Neural progenitor cell (in vitro differentiated cells): Measurements from ENCODE around the gene AIFM3. TPM values are rescaled to one million over a fixed set of nuclear protein-coding genes. Genes with fewer than 3 reads are reported as not detected.

Experiments used
- DNase-seq: peaks from one replicate; pipeline ENCODE4 v3.0.0-alpha.2; 2016; ENCODE audit warnings: low spot score
- H2AFZ ChIP-seq: fragments of 200-600 bp; sonication (generic); replicated peaks from 2 replicates; pipeline ENCODE4 v1.6.1; 2016; ENCODE audit warnings: antibody characterized with exemption
- H3F3A ChIP-seq: fragments of 200-600 bp; sonication (generic); 2 replicates; pipeline ENCODE4 v1.6.1; 2016; ENCODE audit warnings: antibody characterized with exemption, low read depth
- H3K27ac ChIP-seq: fragments of 200-600 bp; sonication (generic); 2 replicates; pipeline ENCODE4 v1.5.1; 2016; ENCODE audit warnings: mild to moderate bottlenecking
- H3K27me3 ChIP-seq: fragments of 200-600 bp; sonication (generic); 2 replicates; pipeline ENCODE4 v1.6.1; 2016; ENCODE audit warnings: mild to moderate bottlenecking, moderate library complexity
- H3K36me3 ChIP-seq: fragments of 200-600 bp; sonication (generic); 2 replicates; pipeline ENCODE4 v1.5.1; 2016
- H3K4me1 ChIP-seq: fragments of 200-600 bp; sonication (generic); 2 replicates; pipeline ENCODE4 v1.6.1; 2016; ENCODE audit warnings: mixed run types
- H3K4me2 ChIP-seq: fragments of 200-600 bp; sonication (generic); 2 replicates; pipeline ENCODE4 v1.6.1; 2016
- H3K4me3 ChIP-seq: fragments of 200-600 bp; sonication (generic); 2 replicates; pipeline ENCODE4 v1.5.1; 2016
- H3K79me2 ChIP-seq: fragments of 200-600 bp; sonication (generic); 2 replicates; pipeline ENCODE4 v1.6.1; 2016; ENCODE audit warnings: low read depth
- H3K9ac ChIP-seq: fragments of 200-600 bp; sonication (generic); 2 replicates; pipeline ENCODE4 v1.6.1; 2016
- H3K9me3 ChIP-seq: fragments of 200-600 bp; sonication (generic); 2 replicates; pipeline ENCODE4 v1.5.1; 2016; ENCODE audit warnings: low read depth
- H4K20me1 ChIP-seq: fragments of 200-600 bp; sonication (generic); 2 replicates; pipeline ENCODE4 v1.6.1; 2016; ENCODE audit warnings: low read depth
- H3K27ac Mint-ChIP-seq: 3 replicates; pipeline ENCODE4 v1.8.0; 2021; ENCODE audit warnings: mixed read lengths
- H3K27me3 Mint-ChIP-seq: 2 replicates; pipeline ENCODE4 v1.8.0; 2022; ENCODE audit warnings: low read depth, mild to moderate bottlenecking, inconsistent platforms, moderate library complexity, mixed read lengths; ENCODE audit not compliant: insufficient read depth
- H3K36me3 Mint-ChIP-seq: 3 replicates; pipeline ENCODE4 v1.8.0; 2021; ENCODE audit warnings: mixed read lengths
- H3K4me1 Mint-ChIP-seq: 3 replicates; pipeline ENCODE4 v1.8.0; 2021; ENCODE audit warnings: mixed read lengths
- H3K4me3 Mint-ChIP-seq: 3 replicates; pipeline ENCODE4 v1.8.0; 2021; ENCODE audit warnings: mild to moderate bottlenecking, moderate library complexity, mixed read lengths
- H3K9me3 Mint-ChIP-seq: 3 replicates; pipeline ENCODE4 v1.8.0; 2020; ENCODE audit warnings: mixed read lengths
- CTCF ChIP-seq: fragments of 200-600 bp; sonication (generic); IDR thresholded peaks from 2 replicates; pipeline ENCODE4 v1.5.1; 2017; ENCODE audit warnings: antibody characterized with exemption, mild to moderate bottlenecking
- EZH2 ChIP-seq: fragments of 200-600 bp; sonication (generic); IDR thresholded peaks from 2 replicates; pipeline ENCODE4 v1.6.1; 2017; ENCODE audit warnings: antibody characterized with exemption, mild to moderate bottlenecking, moderate library complexity
- EZH2phosphoT487 ChIP-seq: fragments of 200-600 bp; sonication (generic); IDR thresholded peaks from 2 replicates; pipeline ENCODE4 v1.6.1; 2017; ENCODE audit warnings: antibody characterized with exemption
- total RNA-seq: library from RNA; depleted of rRNA; stranded (reverse); fragments of >200 nt; gene quantifications from 2 replicates; pipeline ENCODE4 v1.2.3, GENCODE V29; 2015; ENCODE audit warnings: low replicate concordance

Gene AIFM3
- total RNA-seq, 1 donor from 2014 or later = 4.3 TPM

DNA sequence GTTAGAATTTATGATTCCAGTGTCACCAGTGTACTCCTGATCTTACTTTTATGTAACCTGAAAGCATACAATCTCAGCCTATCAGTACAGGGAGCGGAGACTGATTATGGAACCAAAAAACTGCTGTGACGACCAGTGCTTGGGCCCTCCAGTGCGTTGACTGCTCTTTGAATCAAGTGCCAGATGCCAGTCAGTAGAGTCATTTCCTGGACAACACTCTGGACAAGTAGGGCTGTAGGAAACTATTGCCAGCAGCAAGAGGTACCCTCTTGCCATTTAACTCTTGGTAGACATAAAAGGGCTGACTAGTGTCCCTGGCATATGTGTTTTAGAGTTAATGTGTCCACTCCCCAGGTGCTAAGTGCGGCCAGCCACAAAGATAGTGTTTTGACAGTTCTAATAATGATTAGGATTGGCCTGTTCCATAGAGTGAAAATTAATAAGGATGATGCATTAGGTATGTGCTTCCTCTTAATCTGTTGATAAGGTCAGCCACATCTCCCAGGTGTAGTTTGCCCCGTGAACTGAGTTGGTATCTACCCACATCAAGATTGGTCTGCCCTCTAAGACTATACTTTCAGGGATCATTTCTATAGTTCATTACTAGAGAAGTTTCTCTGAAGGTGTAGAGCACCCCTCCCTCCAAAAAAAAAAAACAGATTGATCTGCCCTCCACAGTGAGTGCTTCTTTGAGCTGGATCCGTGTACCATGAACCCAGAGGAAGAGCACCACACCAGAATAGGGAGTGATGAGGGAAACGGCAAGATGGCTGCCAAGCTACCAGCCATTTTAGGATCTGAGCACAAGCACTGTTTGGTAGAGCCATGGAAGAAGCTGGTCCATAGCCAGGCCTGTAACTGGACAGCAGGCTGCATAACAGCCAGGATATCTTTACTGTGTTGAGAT is 20.7 kb upstream of the AIFM3 start:
- H3K27me3 Mint-ChIP-seq = no peaks in the 10 kb centered on the region
- no peak overlapping the region for H3K27ac Mint-ChIP-seq

GRCh38 chr22:20946991-20947390 is 20.1 kb upstream of the AIFM3 start:
- Histone ChIP-seq H4K20me1 (peaks cover 100% of the 10 kb centered on the region), H2AFZ (no peak overlapping the region), H3K79me2 (peaks cover 100% of the 10 kb centered on the region), H3K9me3 (no peaks in the 10 kb centered on the region), H3K4me1 (no peaks in the 10 kb centered on the region), H3K4me2 (no peak overlapping the region), H3F3A (peaks cover 26% of the 10 kb centered on the region), H3K4me3 (no peak overlapping the region), H3K27me3 (no peaks in the 10 kb centered on the region), H3K36me3 (no peaks in the 10 kb centered on the region), H3K9ac (no peak overlapping the region), H3K27ac (no peak overlapping the region)
- H3K4me1 Mint-ChIP-seq = peaks cover 10% of the 10 kb centered on the region
- no peak for DNase-seq
- H3K27me3 Mint-ChIP-seq = no peaks in the 10 kb centered on the region
- no peak for TF ChIP-seq EZH2phosphoT487
- no peak for TF ChIP-seq EZH2
- TF ChIP-seq CTCF = no peak
- H3K9me3 Mint-ChIP-seq = no peaks in the 10 kb centered on the region
- H3K27ac Mint-ChIP-seq = no peak overlapping the region
- H3K4me3 Mint-ChIP-seq = no peak overlapping the region
- peaks cover 38% of the 10 kb centered on the region for H3K36me3 Mint-ChIP-seq

More for the DNA sequence above, 20.7 kb upstream of the AIFM3 start:
- DNase-seq = no peak
- H3K9me3 ChIP-seq = no peaks in the 10 kb centered on the region
- H3K36me3 ChIP-seq = no peaks in the 10 kb centered on the region
- peaks cover 19% of the 10 kb centered on the region for H3F3A ChIP-seq
- peaks cover 100% of the 10 kb centered on the region for H3K79me2 ChIP-seq
- no peak overlapping the region for H3K27ac ChIP-seq
- Mint-ChIP-seq H3K4me1 (peaks cover 10% of the 10 kb centered on the region), H3K4me3 (no peak overlapping the region), H3K9me3 (no peaks in the 10 kb centered on the region), H3K36me3 (peaks cover 39% of the 10 kb centered on the region)
- H2AFZ ChIP-seq = no peak overlapping the region
- no peaks in the 10 kb centered on the region for H3K4me1 ChIP-seq
- H3K27me3 ChIP-seq = no peaks in the 10 kb centered on the region
- H4K20me1 ChIP-seq = peaks cover 99% of the 10 kb centered on the region
- H3K9ac ChIP-seq = no peak overlapping the region
- no peak overlapping the region for H3K4me2 ChIP-seq
- H3K4me3 ChIP-seq = no peak overlapping the region
- TF ChIP-seq EZH2 (no peak), CTCF (no peak), EZH2phosphoT487 (no peak)

GRCh38 chr22:20948450-20948849 is 18.6 kb upstream of the AIFM3 start:
- H4K20me1 ChIP-seq = peaks cover 100% of the 10 kb centered on the region
- H3K4me1 Mint-ChIP-seq = peaks cover 10% of the 10 kb centered on the region

More at GRCh38 chr22:20948450-20948849, 18.6 kb upstream of the AIFM3 start:
- Histone ChIP-seq H3K4me2 (no peak overlapping the region), H3K9ac (no peak overlapping the region), H3K9me3 (no peaks in the 10 kb centered on the region), H3K4me3 (no peak overlapping the region), H3K27me3 (no peaks in the 10 kb centered on the region), H2AFZ (no peak overlapping the region), H3K4me1 (no peaks in the 10 kb centered on the region), H3K79me2 (peaks cover 95% of the 10 kb centered on the region), H3K36me3 (no peaks in the 10 kb centered on the region), H3K27ac (no peak overlapping the region), H3F3A (peaks cover 24% of the 10 kb centered on the region)
- DNase-seq = no peak
- TF ChIP-seq EZH2phosphoT487 = no peak
- TF ChIP-seq CTCF = no peak
- TF ChIP-seq EZH2 = no peak
- Mint-ChIP-seq H3K27ac (no peak overlapping the region), H3K9me3 (no peaks in the 10 kb centered on the region), H3K4me3 (no peak overlapping the region), H3K27me3 (no peaks in the 10 kb centered on the region), H3K36me3 (peaks cover 34% of the 10 kb centered on the region)
